Measurements from ENCODE around the gene ATP10A. TPM values are rescaled to one million over a fixed set of nuclear protein-coding genes. Genes with fewer than 3 reads are reported as not detected.

ATP10A gene
- total RNA-seq, 1 donor from 2014 or later = 0.22 TPM

GRCh38 chr15:25848784-25849156 lies 14.4 kb downstream of the ATP10A start:
- no peaks in the 10 kb centered on the region for H3K36me3 Mint-ChIP-seq
- H3K4me1 Mint-ChIP-seq = peaks cover 30% of the 10 kb centered on the region
- peak overlapping the region; percentile 15 for H3K4me3 Mint-ChIP-seq
- no peak for DNase-seq (ENCODE audit: low spot score in 2 of 2, unreplicated experiment in 2 of 2)
- peak overlapping the region; percentile 80 for H3K27ac Mint-ChIP-seq
- TF ChIP-seq CTCF (IDR thresholded peaks at IDR 0.05; ENCODE audit: unreplicated experiment) = no peak
- peaks cover 5% of the 10 kb centered on the region for H3K27me3 Mint-ChIP-seq (ENCODE audit: low read depth)
- no peaks in the 10 kb centered on the region for H3K9me3 Mint-ChIP-seq

- peaks cover 5% of the 10 kb centered on the region for H3K27me3 Mint-ChIP-seq (ENCODE audit: low read depth)
- H3K36me3 Mint-ChIP-seq = no peaks in the 10 kb centered on the region
- no peak for DNase-seq (ENCODE audit: low spot score in 2 of 2, unreplicated experiment in 2 of 2)
- TF ChIP-seq CTCF (IDR thresholded peaks at IDR 0.05; ENCODE audit: unreplicated experiment) = no peak
- H3K4me3 Mint-ChIP-seq = no peak overlapping the region
- H3K27ac Mint-ChIP-seq = no peak overlapping the region
- H3K9me3 Mint-ChIP-seq = no peaks in the 10 kb centered on the region
- H3K4me1 Mint-ChIP-seq = peaks cover 30% of the 10 kb centered on the region
Observed at GRCh38 chr15:25848325-25848724, 14.8 kb downstream of the ATP10A start.

- Mint-ChIP-seq H3K36me3 (no peaks in the 10 kb centered on the region), H3K9me3 (no peaks in the 10 kb centered on the region), H3K27ac (no peak overlapping the region), H3K4me1 (peaks cover 28% of the 10 kb centered on the region), H3K4me3 (no peak overlapping the region), H3K27me3 (ENCODE audit: low read depth) (peaks cover 4% of the 10 kb centered on the region)
- DNase-seq (ENCODE audit: low spot score in 2 of 2, unreplicated experiment in 2 of 2) = no peak
- no peak for TF ChIP-seq CTCF (IDR thresholded peaks at IDR 0.05; ENCODE audit: unreplicated experiment)
Observed at GRCh38 chr15:25847051-25847450, 16.1 kb downstream of the ATP10A start.

GRCh38 chr15:25846377-25846776 lies 16.8 kb downstream of the ATP10A start:
- peaks cover 4% of the 10 kb centered on the region for H3K27me3 Mint-ChIP-seq (ENCODE audit: low read depth)
- H3K4me3 Mint-ChIP-seq = no peak overlapping the region
- H3K36me3 Mint-ChIP-seq = no peaks in the 10 kb centered on the region
- H3K9me3 Mint-ChIP-seq = no peaks in the 10 kb centered on the region
- no peak for DNase-seq (ENCODE audit: low spot score in 2 of 2, unreplicated experiment in 2 of 2)
- no peak for TF ChIP-seq CTCF (IDR thresholded peaks at IDR 0.05; ENCODE audit: unreplicated experiment)
- peaks cover 28% of the 10 kb centered on the region for H3K4me1 Mint-ChIP-seq
- H3K27ac Mint-ChIP-seq = no peak overlapping the region

GRCh38 chr15:25844981-25845680 lies 18.0 kb downstream of the ATP10A start:
- no peaks in the 10 kb centered on the region for H3K36me3 Mint-ChIP-seq
- H3K4me1 Mint-ChIP-seq = peaks cover 21% of the 10 kb centered on the region
- TF ChIP-seq CTCF (IDR thresholded peaks at IDR 0.05; ENCODE audit: unreplicated experiment) = no peak
- no peak overlapping the region for H3K27ac Mint-ChIP-seq
- peaks cover 9% of the 10 kb centered on the region for H3K27me3 Mint-ChIP-seq (ENCODE audit: low read depth)
- no peaks in the 10 kb centered on the region for H3K9me3 Mint-ChIP-seq
- no peak overlapping the region for H3K4me3 Mint-ChIP-seq
- DNase-seq (ENCODE audit: low spot score in 2 of 2, unreplicated experiment in 2 of 2) = no peak

Data from mesothelial cell of epicardium (in vitro differentiated cells).